GM10248 (cell line): ENCODE measurements around the gene MTERF4.

Source experiments
- CTCF ChIA-PET: fragments of 300-600 bp; sonication (Branson Sonifier 250); formaldehyde crosslinking; extraction: SDS; loops from one replicate; lab custom pipeline; 2021; ENCODE audit warnings: antibody characterized with exemption; lab: Yijun Ruan, JAX
- POLR2A ChIA-PET: fragments of 350-650 bp; sonication (Branson Sonifier 250); formaldehyde crosslinking; extraction: SDS; loops from one replicate; lab custom pipeline; 2020; ENCODE audit warnings: antibody characterized with exemption; lab: Yijun Ruan, JAX
- DNase-seq: peaks from one replicate; pipeline ENCODE4 v3.0.0; 2012; ENCODE audit errors: extremely low spot score
- TF ChIP-seq, protein P1 (sequence below): IDR thresholded peaks from 2 replicates; pipeline ENCODE4 v1.5.1; 2012; ENCODE audit warnings: mild to moderate bottlenecking, low read depth; ENCODE audit errors: extremely low read depth, missing control alignments, control extremely low read depth

The MTERF4 gene

DNA sequence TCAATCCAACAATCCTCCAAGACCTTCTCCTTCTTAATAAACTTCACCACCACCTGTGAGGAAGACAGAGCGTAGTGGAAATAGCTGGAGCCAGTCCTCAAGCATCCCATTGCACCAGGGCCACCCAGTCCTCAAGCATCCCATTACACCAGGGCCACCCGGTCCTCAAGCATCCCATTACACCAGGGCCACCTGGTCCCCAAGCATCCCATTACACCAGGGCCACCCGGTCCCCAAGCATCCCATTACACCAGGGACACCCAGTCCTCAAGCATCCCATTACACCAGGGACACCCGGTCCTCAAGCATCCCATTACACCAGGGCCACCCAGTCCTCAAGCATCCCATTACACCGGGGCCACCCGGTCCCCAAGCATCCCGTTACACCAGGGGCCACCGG is 13.3 kb upstream of the MTERF4 start:
- ChIA-PET POLR2A (no interaction called here), CTCF (interaction anchor here (0.7 kb wide), 1 partner anchor 10 kb away, joined by 3 read pairs; no protein-coding TSS in a partner anchor)
- TF ChIP-seq, protein P1, sequence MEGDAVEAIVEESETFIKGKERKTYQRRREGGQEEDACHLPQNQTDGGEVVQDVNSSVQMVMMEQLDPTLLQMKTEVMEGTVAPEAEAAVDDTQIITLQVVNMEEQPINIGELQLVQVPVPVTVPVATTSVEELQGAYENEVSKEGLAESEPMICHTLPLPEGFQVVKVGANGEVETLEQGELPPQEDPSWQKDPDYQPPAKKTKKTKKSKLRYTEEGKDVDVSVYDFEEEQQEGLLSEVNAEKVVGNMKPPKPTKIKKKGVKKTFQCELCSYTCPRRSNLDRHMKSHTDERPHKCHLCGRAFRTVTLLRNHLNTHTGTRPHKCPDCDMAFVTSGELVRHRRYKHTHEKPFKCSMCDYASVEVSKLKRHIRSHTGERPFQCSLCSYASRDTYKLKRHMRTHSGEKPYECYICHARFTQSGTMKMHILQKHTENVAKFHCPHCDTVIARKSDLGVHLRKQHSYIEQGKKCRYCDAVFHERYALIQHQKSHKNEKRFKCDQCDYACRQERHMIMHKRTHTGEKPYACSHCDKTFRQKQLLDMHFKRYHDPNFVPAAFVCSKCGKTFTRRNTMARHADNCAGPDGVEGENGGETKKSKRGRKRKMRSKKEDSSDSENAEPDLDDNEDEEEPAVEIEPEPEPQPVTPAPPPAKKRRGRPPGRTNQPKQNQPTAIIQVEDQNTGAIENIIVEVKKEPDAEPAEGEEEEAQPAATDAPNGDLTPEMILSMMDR = no peak
- no peak for DNase-seq

DNA sequence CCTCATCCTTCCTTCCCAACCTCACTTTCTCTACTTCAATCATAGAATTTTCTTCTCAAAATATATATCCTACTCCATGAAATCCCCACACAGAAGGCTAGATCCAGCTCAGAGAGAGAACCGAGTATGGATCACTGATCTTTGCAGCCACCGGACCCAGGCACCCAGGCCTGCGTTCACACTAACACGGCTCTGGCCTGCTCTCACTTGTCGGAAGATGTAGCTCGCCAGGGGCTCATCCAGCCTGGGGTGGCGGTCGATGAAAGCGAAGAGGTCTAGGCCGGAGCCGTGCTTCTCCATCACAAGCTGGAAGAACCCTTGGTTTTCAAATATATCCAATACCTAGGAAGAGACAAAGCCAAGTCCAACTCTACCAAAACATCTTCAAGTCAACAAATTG is 12.7 kb upstream of the MTERF4 start:
- no peak for DNase-seq
- CTCF ChIA-PET = interaction anchor here (0.7 to 1.5 kb wide), 2 partner anchors 9 to 15 kb away, joined by 3 to 6 read pairs; no protein-coding TSS in a partner anchor
- POLR2A ChIA-PET = no interaction called here
- TF ChIP-seq, protein P1 = no peak

DNA sequence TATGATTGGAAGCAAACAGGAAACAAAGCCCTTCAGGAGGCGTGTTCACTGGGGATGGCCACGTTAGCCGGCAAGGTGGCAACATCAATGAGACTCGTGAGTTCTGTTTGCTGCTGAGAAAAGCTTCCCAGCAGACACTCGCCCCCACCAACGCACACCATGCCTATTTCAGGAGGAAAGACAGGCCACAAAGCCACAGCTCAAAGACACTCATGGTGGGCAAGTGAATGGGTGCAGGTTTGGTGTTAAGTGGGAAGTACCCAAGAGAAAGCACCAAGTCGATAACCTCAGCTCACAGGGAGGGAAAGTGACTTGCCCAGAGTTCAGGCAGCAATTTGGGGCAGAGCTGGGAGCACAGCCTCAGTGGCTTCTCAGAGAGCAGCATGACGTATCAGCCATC is 10.5 kb upstream of the MTERF4 start:
- ChIA-PET CTCF (interaction anchor here (0.7 to 3.8 kb wide), 11 partner anchors 10 to 198 kb away, joined by 3 to 17 read pairs (median 3); partner anchors contain the start of genes MTERF4, PASK and PPP1R7), POLR2A (interaction anchor here (2.0 kb wide), 1 partner anchor 25 kb away, joined by 4 read pairs; no protein-coding TSS in a partner anchor)
- DNase-seq = peak; percentile 50
- TF ChIP-seq, protein P1 = no peak

DNA sequence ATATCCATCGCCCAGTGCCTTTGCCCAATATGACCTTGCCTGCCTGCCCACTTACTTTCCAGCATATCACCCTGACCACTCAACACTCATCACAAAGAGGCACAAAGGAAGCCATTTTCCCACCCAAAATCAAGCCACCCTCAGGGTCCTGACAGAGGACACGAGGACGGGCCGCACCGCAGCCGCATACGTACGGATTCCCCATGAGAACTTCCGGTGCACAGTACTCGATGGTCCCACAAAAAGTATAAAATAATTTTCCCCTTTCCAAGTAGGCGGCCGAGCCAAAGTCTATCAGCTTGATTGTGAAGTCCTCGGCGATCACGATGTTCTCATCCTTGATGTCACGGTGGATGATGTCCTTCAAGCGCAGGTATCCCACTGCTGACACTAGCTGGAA is 10.0 kb upstream of the MTERF4 start:
- ChIA-PET CTCF (interaction anchor here (1.0 to 3.8 kb wide), 8 partner anchors 10 to 129 kb away, joined by 3 to 17 read pairs (median 4); partner anchors contain the start of genes MTERF4 and PPP1R7), POLR2A (interaction anchor here (2.0 kb wide), 1 partner anchor 24 kb away, joined by 4 read pairs; no protein-coding TSS in a partner anchor)
- no peak for DNase-seq
- TF ChIP-seq, protein P1 = no peak

DNA sequence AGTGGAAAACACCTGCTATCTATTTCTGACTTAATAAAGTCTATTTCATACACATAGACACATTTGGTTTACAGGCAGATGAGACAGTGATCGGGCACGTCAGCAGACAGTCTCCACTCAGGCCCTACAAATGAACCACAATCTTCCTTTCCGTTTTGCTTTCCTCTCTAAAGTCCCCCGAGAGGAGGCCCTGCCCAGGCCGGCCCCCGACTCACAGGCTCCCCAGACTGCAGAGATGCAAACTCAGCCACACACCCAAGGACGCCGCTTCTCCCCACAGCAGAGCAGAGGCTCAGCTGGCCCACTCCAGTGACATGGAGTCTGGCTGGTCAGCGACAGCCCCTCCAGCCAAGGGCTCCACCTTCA is 9.3 kb upstream of the MTERF4 start:
- peak; percentile 78 for DNase-seq
- TF ChIP-seq, protein P1 = no peak
- CTCF ChIA-PET = interaction anchor here (1.0 to 3.8 kb wide), 6 partner anchors 9 to 39 kb away, joined by 3 to 13 read pairs (median 4); partner anchors contain the start of genes MTERF4 and PPP1R7
- POLR2A ChIA-PET = interaction anchor here (0.5 to 2.0 kb wide), 2 partner anchors 23 to 258 kb away, joined by 3 to 4 read pairs; no protein-coding TSS in a partner anchor

DNA sequence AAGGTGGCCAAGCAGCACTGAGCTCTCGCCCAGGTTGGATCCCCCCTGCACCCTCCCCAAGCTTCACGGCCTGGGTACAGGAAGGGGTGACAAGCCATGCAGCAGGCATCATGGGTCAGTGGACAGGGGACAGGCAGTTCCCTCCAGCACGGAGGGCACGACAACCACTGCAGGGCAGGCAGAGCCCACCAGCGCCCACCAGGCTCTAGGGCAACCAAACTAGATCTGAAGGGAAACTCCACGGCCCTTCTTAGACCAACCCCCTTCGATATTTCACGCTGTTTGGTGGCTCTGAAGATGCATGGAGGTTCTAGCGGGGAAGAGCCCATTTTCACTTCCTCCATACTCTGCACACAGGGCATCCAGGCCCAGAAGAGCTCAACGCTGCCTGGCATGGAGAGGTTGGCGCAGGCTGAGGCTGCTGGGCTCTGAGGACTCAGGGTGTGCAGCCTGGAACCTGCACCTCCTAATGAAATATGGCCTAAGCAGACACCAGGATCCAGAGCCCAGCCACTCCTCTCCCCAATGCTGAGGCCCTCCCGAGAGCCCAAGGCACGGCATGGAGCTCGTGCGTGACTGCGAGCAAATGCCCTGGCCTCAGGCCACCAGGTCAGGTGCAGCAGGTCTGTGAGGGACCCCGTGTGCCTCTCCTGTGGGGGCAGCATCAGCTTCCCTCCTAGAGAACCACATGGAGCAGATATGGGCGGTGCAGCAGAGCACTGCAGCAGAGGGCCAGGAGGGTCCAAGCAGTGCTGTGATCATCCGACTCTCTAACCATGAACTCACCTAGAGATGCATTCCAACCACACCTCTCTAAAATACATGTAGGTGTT is 8.7 kb upstream of the MTERF4 start:
- TF ChIP-seq, protein P1 = no peak
- ChIA-PET CTCF (interaction anchor here (1.2 to 3.8 kb wide), 7 partner anchors 11 to 40 kb away, joined by 3 to 13 read pairs (median 5); partner anchors contain the start of gene PPP1R7), POLR2A (interaction anchor here (0.5 to 2.0 kb wide), 4 partner anchors 18 to 259 kb away, joined by 3 to 5 read pairs (median 4); partner anchors contain the start of gene PASK)
- peak; percentile 73 for DNase-seq
